ENCODE results near the gene ST3GAL4. TPM values are rescaled to one million over a fixed set of nuclear protein-coding genes. Genes with fewer than 3 reads are reported as not detected.

The ST3GAL4 gene
- total and polyA plus RNA-seq, 10 of the 15 experiments (the other 5 are each of a cell fraction or from before 2014, with no cell fraction given), result 3.8 to 8.1 (median 6.5) TPM; not detected in 2

- Histone ChIP-seq H3K79me2 (ENCODE audit: control insufficient read depth, insufficient read depth, low read length) (no peaks in the 10 kb centered on the region), H3K27ac (ENCODE audit: control insufficient read depth, insufficient read depth) (no peak overlapping the region)
- 40% methylated on average over 14 of the region's 15 CpGs for WGBS (ENCODE audit: insufficient coverage, insufficient replicate concordance, low lambda C conversion rate, missing lambda C conversion rate)
Measured at GRCh38 chr11:126456089-126456488, 100.6 kb downstream of the ST3GAL4 start.

More at GRCh38 chr11:126456089-126456488, 100.6 kb downstream of the ST3GAL4 start:
- no peaks in the 10 kb centered on the region for H4K20me1 ChIP-seq (ENCODE audit: control insufficient read depth, insufficient read depth)
- H3K9me3 ChIP-seq (replicated peaks; ENCODE audit: control insufficient read depth, insufficient read depth, low read length), result no peaks in the 10 kb centered on the region; the same call in 2 of the 3 replicates
- RAD21 ChIA-PET (ENCODE audit: unreplicated experiment), result no interaction called here
- BruUV-seq (replicated peaks), result no TSS peak
- intact Hi-C loops (cut with micrococcal nuclease; ENCODE audit: unreplicated experiment) (no loop called here), in situ Hi-C loops (cut with MboI) (no loop called here)
- CTCF ChIA-PET, result no interaction called here
- no peak overlapping the region for H3K4me2 ChIP-seq (ENCODE audit: control insufficient read depth, insufficient read depth)
- FAIRE-seq (no peak), ATAC-seq (no peak), DNase-seq (ENCODE audit: low read depth, low spot score) (no peak)
- no peak for TF ChIP-seq POLR2AphosphoS2 (IDR thresholded peaks at IDR 0.05; ENCODE audit: low read depth, low read length)
- TF ChIP-seq KLF5 (IDR thresholded peaks at IDR 0.05; ENCODE audit: partially characterized antibody), result no peak
- TF ChIP-seq JUND (IDR thresholded peaks at IDR 0.05; ENCODE audit: low read depth, low read length), result no peak
- TF ChIP-seq RELA (IDR thresholded peaks at IDR 0.05; ENCODE audit: borderline replicate concordance, partially characterized antibody), result no peak
- no peak for TF ChIP-seq BACH1 (IDR thresholded peaks at IDR 0.05; ENCODE audit: borderline replicate concordance)
- no peak for TF ChIP-seq HDAC6 (IDR thresholded peaks at IDR 0.05; ENCODE audit: unreplicated experiment)
- TF ChIP-seq FOXM1 (IDR thresholded peaks at IDR 0.05; ENCODE audit: low read depth, low read length), result no peak
- TF ChIP-seq ZSCAN29 (IDR thresholded peaks at IDR 0.05), result no peak
- no peak for TF ChIP-seq NR2F1 (conservative IDR thresholded peaks at IDR 0.05)
- TF ChIP-seq POLR2A (IDR thresholded peaks at IDR 0.05; ENCODE audit: low read depth, low read length), result no peak
- no peak for TF ChIP-seq NFXL1 (IDR thresholded peaks at IDR 0.05; ENCODE audit: borderline replicate concordance)
- TF ChIP-seq REST (IDR thresholded peaks at IDR 0.05; ENCODE audit: low read depth, low read length), result no peak
- no peak for TF ChIP-seq ASH2L (IDR thresholded peaks at IDR 0.05; ENCODE audit: borderline replicate concordance, low read depth)
- no peak for TF ChIP-seq BRCA1 (IDR thresholded peaks at IDR 0.05; ENCODE audit: low read depth, low read length)
- no peak for TF ChIP-seq E2F8 (IDR thresholded peaks at IDR 0.05; ENCODE audit: low read depth, partially characterized antibody)
- TF ChIP-seq WRNIP1 (IDR thresholded peaks at IDR 0.05; ENCODE audit: borderline replicate concordance, low read depth, low read length), result no peak
- no peak for TF ChIP-seq MTA3 (IDR thresholded peaks at IDR 0.05; ENCODE audit: borderline replicate concordance, low read length)
- TF ChIP-seq IRF5 (IDR thresholded peaks at IDR 0.05; ENCODE audit: borderline replicate concordance), result no peak
- no peak for TF ChIP-seq USF2 (IDR thresholded peaks at IDR 0.05; ENCODE audit: borderline replicate concordance, low read depth, low read length)
- SMC1A ChIA-PET (ENCODE audit: uncharacterized antibody, unreplicated experiment), result no interaction called here
- no peaks in the 10 kb centered on the region for H3K36me3 ChIP-seq (ENCODE audit: control insufficient read depth in 2 of 2, insufficient read depth in 2 of 2, low read length in 1 of 2)
- no peak overlapping the region for H3K9ac ChIP-seq (ENCODE audit: control insufficient read depth, insufficient read depth, low read length)
- H3K27me3 ChIP-seq (replicated peaks in 1 of 2; ENCODE audit: control insufficient read depth in 2 of 2, insufficient read depth in 2 of 2, low read length in 1 of 2), result no peaks in the 10 kb centered on the region; a peak in 2 of 4 replicates
- no peaks in the 10 kb centered on the region for H3K4me1 ChIP-seq (ENCODE audit: control insufficient read depth, insufficient read depth, low read length)
- no peak overlapping the region for H2AFZ ChIP-seq (ENCODE audit: control insufficient read depth, low read depth, low read length)
- H3K4me3 ChIP-seq, result no peak overlapping the region
- POLR2A ChIA-PET, result no interaction called here

Data from GM12878 (cell line).